ENCODE data around the gene PKD1L1. TPM values are rescaled to one million over a fixed set of nuclear protein-coding genes. Genes with fewer than 3 reads are reported as not detected.
"Not testable (repeated sequence)": the region's sequence is repeated elsewhere in the genome, so short reads cannot be mapped to it uniquely, and the experiment has no call there.

Gene PKD1L1
- total RNA-seq, 1 donor from 2014 or later = 0.12 TPM

- no peak overlapping the region for H3K4me3 Mint-ChIP-seq
- no peaks in the 10 kb centered on the region for H3K9me3 Mint-ChIP-seq
- no peak for DNase-seq
- H3K36me3 Mint-ChIP-seq (ENCODE audit: low read depth) = no peaks in the 10 kb centered on the region
- no peaks in the 10 kb centered on the region for H3K27me3 Mint-ChIP-seq
- intact Hi-C loops (cut with micrococcal nuclease) = no loop called here
- no peaks in the 10 kb centered on the region for H3K4me1 Mint-ChIP-seq
- H3K27ac Mint-ChIP-seq = no peak overlapping the region
These were observed 184.9 kb downstream of the PKD1L1 start for GRCh38 chr7:47763063-47763974.

DNA sequence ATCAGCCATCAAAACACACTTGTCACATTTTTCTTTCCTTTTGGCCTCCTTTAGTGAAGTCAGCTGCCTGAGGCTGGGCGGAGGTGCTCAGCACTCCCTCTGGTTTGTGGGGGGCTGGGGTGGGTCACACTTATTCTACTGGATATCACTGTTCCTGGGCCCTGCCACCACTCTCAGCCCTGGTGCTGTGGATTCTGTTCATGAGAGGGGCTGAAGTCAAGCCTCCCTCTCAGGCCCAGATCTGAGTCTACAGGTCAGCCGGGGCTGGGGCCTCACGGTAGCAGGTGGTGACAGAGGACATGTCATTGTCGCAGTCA is 185.6 kb downstream of the PKD1L1 start:
- Mint-ChIP-seq H3K4me1 (no peaks in the 10 kb centered on the region), H3K27me3 (no peaks in the 10 kb centered on the region), H3K9me3 (no peaks in the 10 kb centered on the region), H3K36me3 (ENCODE audit: low read depth) (no peaks in the 10 kb centered on the region), H3K4me3 (no peak overlapping the region), H3K27ac (no peak overlapping the region)
- intact Hi-C loops (cut with micrococcal nuclease) = no loop called here
- no peak for DNase-seq

DNA sequence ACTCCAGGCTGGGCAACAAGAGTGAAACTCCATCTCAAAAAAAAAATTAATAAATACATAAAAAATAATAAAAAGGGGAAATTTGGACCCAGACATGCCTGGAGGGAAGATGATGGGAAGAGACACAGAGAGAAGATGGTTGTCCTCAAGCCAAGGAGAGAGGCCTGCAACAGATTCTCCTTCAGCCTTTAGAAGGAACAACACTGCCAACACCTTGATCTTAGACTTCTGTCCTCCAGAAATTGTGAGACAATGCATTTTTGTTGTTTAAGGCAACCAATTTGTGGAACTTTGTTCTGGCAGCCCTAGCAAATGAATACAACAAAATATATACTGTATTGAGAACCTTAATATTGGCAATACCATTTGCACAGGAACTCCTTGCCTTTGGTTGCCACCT is 186.1 kb downstream of the PKD1L1 start:
- intact Hi-C loops (cut with micrococcal nuclease) = no loop called here
- Mint-ChIP-seq H3K27me3 (no peaks in the 10 kb centered on the region), H3K4me3 (no peak overlapping the region), H3K4me1 (no peaks in the 10 kb centered on the region), H3K36me3 (ENCODE audit: low read depth) (no peaks in the 10 kb centered on the region), H3K9me3 (no peaks in the 10 kb centered on the region), H3K27ac (no peak overlapping the region)
- DNase-seq = no peak

- Mint-ChIP-seq H3K36me3 (ENCODE audit: low read depth) (no peaks in the 10 kb centered on the region), H3K27ac (no peak overlapping the region), H3K9me3 (no peaks in the 10 kb centered on the region), H3K4me1 (no peaks in the 10 kb centered on the region), H3K27me3 (no peaks in the 10 kb centered on the region), H3K4me3 (no peak overlapping the region)
- intact Hi-C loops (cut with micrococcal nuclease) = no loop called here
- no peak for DNase-seq
These were observed 189.1 kb downstream of the PKD1L1 start for GRCh38 chr7:47759056-47759706.

- intact Hi-C loops (cut with micrococcal nuclease) = no loop called here
- Mint-ChIP-seq H3K4me3 (no peak overlapping the region), H3K36me3 (ENCODE audit: low read depth) (no peaks in the 10 kb centered on the region), H3K27me3 (no peaks in the 10 kb centered on the region), H3K4me1 (no peaks in the 10 kb centered on the region), H3K9me3 (no peaks in the 10 kb centered on the region), H3K27ac (no peak overlapping the region)
- DNase-seq = no peak
These were observed 189.7 kb downstream of the PKD1L1 start for GRCh38 chr7:47758546-47758945.

GRCh38 chr7:47757921-47758411 is 190.3 kb downstream of the PKD1L1 start:
- Mint-ChIP-seq H3K4me3 (no peak overlapping the region), H3K27me3 (no peaks in the 10 kb centered on the region), H3K36me3 (ENCODE audit: low read depth) (no peaks in the 10 kb centered on the region), H3K9me3 (no peaks in the 10 kb centered on the region), H3K4me1 (no peaks in the 10 kb centered on the region), H3K27ac (no peak overlapping the region)
- no peak for DNase-seq
- intact Hi-C loops (cut with micrococcal nuclease) = no loop called here

DNA sequence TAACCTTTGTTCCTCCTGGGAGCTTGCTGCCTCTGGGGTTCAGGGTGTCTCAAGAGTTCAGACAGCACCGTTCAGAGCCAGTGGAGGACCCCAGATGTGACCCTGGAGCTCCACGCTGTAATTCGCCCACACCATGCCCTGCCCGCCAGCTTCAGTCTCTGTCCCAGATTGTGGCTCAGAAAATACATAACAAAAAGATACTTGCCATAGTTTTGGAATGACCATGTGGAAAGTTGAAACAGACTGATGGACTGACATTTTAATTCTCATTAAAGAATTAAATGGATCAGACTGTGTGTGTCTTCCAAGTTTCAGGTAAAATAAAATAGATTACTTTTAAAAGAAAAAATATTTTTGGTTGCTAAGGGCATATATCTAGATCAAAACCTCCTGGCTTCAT is 191.6 kb downstream of the PKD1L1 start:
- Mint-ChIP-seq H3K4me1 (no peaks in the 10 kb centered on the region), H3K36me3 (ENCODE audit: low read depth) (no peaks in the 10 kb centered on the region), H3K27me3 (peaks cover 2% of the 10 kb centered on the region), H3K4me3 (no peak overlapping the region), H3K9me3 (no peaks in the 10 kb centered on the region), H3K27ac (no peak overlapping the region)
- no peak for DNase-seq
- intact Hi-C loops (cut with micrococcal nuclease) = no loop called here

DNA sequence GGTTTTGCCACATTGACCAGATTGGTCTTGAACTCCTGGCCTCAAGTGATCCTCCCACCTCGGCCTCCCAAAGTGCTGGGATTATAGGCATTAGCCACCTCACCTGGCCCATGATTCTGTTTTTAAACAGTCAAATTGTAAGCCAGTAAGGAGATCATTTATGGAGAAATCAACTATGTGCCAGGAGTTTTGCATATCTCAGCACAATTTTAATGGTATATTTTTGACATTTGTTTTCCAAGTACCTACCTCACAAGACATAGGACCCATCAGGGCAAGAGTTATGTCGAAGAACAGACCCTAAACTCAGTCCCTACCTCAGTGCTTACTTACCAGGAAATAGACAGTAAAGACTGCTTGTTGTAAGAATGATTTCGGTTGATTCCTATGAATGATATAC is 193.0 kb downstream of the PKD1L1 start:
- Mint-ChIP-seq H3K4me3 (no peak overlapping the region), H3K4me1 (peaks cover 2% of the 10 kb centered on the region), H3K36me3 (ENCODE audit: low read depth) (no peaks in the 10 kb centered on the region), H3K27ac (no peak overlapping the region), H3K27me3 (peaks cover 2% of the 10 kb centered on the region), H3K9me3 (no peaks in the 10 kb centered on the region)
- DNase-seq = no peak
- intact Hi-C loops (cut with micrococcal nuclease) = no loop called here

- H3K9me3 Mint-ChIP-seq; H3K27ac Mint-ChIP-seq; H3K4me1 Mint-ChIP-seq; DNase-seq; H3K27me3 Mint-ChIP-seq; intact Hi-C loops (cut with micrococcal nuclease); H3K4me3 Mint-ChIP-seq; H3K36me3 Mint-ChIP-seq (ENCODE audit: low read depth): not testable (repeated sequence)
These were observed 196.5 kb downstream of the PKD1L1 start for GRCh38 chr7:47751724-47752123.

GRCh38 chr7:47751043-47751442 is 197.2 kb downstream of the PKD1L1 start:
- intact Hi-C loops (cut with micrococcal nuclease) = no loop called here
- peaks cover 2% of the 10 kb centered on the region for H3K27me3 Mint-ChIP-seq
- peaks cover 2% of the 10 kb centered on the region for H3K4me1 Mint-ChIP-seq
- H3K36me3 Mint-ChIP-seq (ENCODE audit: low read depth) = no peaks in the 10 kb centered on the region
- no peak overlapping the region for H3K4me3 Mint-ChIP-seq
- no peak overlapping the region for H3K27ac Mint-ChIP-seq
- no peak for DNase-seq
- no peaks in the 10 kb centered on the region for H3K9me3 Mint-ChIP-seq

- intact Hi-C loops (cut with micrococcal nuclease) = no loop called here
- Mint-ChIP-seq H3K27me3 (peaks cover 2% of the 10 kb centered on the region), H3K4me3 (no peak overlapping the region), H3K4me1 (peaks cover 2% of the 10 kb centered on the region), H3K27ac (no peak overlapping the region), H3K36me3 (ENCODE audit: low read depth) (no peaks in the 10 kb centered on the region), H3K9me3 (no peaks in the 10 kb centered on the region)
- no peak for DNase-seq
These were observed 200.2 kb downstream of the PKD1L1 start for GRCh38 chr7:47748041-47748440.

- Mint-ChIP-seq H3K36me3 (ENCODE audit: low read depth) (no peaks in the 10 kb centered on the region), H3K4me3 (no peak overlapping the region), H3K27ac (no peak overlapping the region), H3K9me3 (no peaks in the 10 kb centered on the region), H3K4me1 (peaks cover 2% of the 10 kb centered on the region), H3K27me3 (no peaks in the 10 kb centered on the region)
- no peak for DNase-seq
- intact Hi-C loops (cut with micrococcal nuclease) = no loop called here
These were observed 201.1 kb downstream of the PKD1L1 start for GRCh38 chr7:47747160-47747559.

DNA sequence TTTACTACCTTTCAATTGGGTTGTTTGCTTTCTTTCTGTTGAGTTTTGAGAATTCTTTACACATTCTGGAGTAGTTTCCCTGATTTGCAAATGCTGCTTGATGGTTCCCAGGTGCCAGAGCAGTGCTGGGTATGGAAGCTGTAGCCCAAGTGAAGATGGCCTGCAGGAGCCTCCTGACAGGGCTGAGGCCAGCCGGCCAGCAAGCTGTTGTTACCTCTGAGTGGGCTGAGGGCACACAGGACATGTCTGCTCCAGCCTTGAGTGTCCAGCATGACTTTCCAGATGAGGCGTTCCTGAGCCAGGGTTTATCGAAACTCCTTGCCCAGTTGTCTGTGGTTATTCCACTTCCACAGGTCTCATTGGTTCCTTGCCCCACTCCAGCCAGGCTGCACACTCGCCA is 201.8 kb downstream of the PKD1L1 start:
- Mint-ChIP-seq H3K27me3 (no peaks in the 10 kb centered on the region), H3K36me3 (ENCODE audit: low read depth) (no peaks in the 10 kb centered on the region), H3K9me3 (no peaks in the 10 kb centered on the region), H3K27ac (no peak overlapping the region), H3K4me3 (no peak overlapping the region), H3K4me1 (peaks cover 2% of the 10 kb centered on the region)
- intact Hi-C loops (cut with micrococcal nuclease) = no loop called here
- no peak for DNase-seq

- Mint-ChIP-seq H3K4me1 (no peaks in the 10 kb centered on the region), H3K9me3 (no peaks in the 10 kb centered on the region), H3K4me3 (no peak overlapping the region), H3K36me3 (ENCODE audit: low read depth) (no peaks in the 10 kb centered on the region), H3K27me3 (no peaks in the 10 kb centered on the region), H3K27ac (no peak overlapping the region)
- DNase-seq = no peak
- intact Hi-C loops (cut with micrococcal nuclease) = no loop called here
These were observed 203.4 kb downstream of the PKD1L1 start for GRCh38 chr7:47744883-47745282.

Data from activated CD4-positive, alpha-beta T cell treated with anti-CD3 and anti-CD28 coated beads, Interleukin-2, amount 10 ng/mL, durations not matched to agents 24 days and 14 days (primary cell).